HG02885 (cell line): ENCODE data around the gene PMS2.
"Not testable (repeated sequence)": the region's sequence is repeated elsewhere in the genome, so short reads cannot be mapped to it uniquely, and the experiment has no call there.

Experiments used
- ATAC-seq: cut with Tn5 transposase; IDR thresholded peaks from one replicate; pipeline ENCODE4 v1.9.1; 2021; ENCODE audit warnings: mild to moderate bottlenecking; ENCODE audit not compliant: unreplicated experiment, poor library complexity

The PMS2 gene

GRCh38 chr7:6008668-6009611, at the start of gene PMS2, which contains the start of gene AIMP2:
Gene PMS2, minus strand, starts transcription at chr7:6009049. Its CDS starts 30 bp downstream, at chr7:6009019.
Gene AIMP2, plus strand, starts transcription at chr7:6009272. Its CDS starts 92 bp downstream, at chr7:6009364.
- ATAC-seq, result peak; percentile 94

- no peak for ATAC-seq
Observed at GRCh38 chr7:6057316-6058129, 48.7 kb upstream of the PMS2 start.

GRCh38 chr7:6056616-6057015, 47.8 kb upstream of the PMS2 start:
- ATAC-seq, result no peak

GRCh38 chr7:6051185-6051584, 42.3 kb upstream of the PMS2 start:
- ATAC-seq, result not testable (repeated sequence)

- ATAC-seq, result no peak
Observed at GRCh38 chr7:6049780-6050179, 40.9 kb upstream of the PMS2 start.

GRCh38 chr7:6035686-6036085, 26.8 kb upstream of the PMS2 start:
- ATAC-seq, result no peak

GRCh38 chr7:6035165-6035564, 26.3 kb upstream of the PMS2 start:
- no peak for ATAC-seq

- no peak for ATAC-seq
Observed at GRCh38 chr7:6032641-6033040, 23.8 kb upstream of the PMS2 start.

GRCh38 chr7:6032167-6032566, 23.3 kb upstream of the PMS2 start:
- ATAC-seq, result no peak

- no peak for ATAC-seq
Observed at GRCh38 chr7:6031567-6031966, 22.7 kb upstream of the PMS2 start.

- ATAC-seq, result no peak
Observed at GRCh38 chr7:6030988-6031387, 22.1 kb upstream of the PMS2 start, which contains the start of gene ANKRD61. Gene ANKRD61, plus strand, starts transcription at chr7:6031376. Its CDS starts 0 bp downstream, at chr7:6031376.

- ATAC-seq, result no peak
Observed at GRCh38 chr7:6028563-6028962, 19.7 kb upstream of the PMS2 start.

GRCh38 chr7:6027806-6028365, 19.0 kb upstream of the PMS2 start:
- no peak for ATAC-seq

GRCh38 chr7:6026820-6027311, 18.0 kb upstream of the PMS2 start:
- ATAC-seq, result no peak

GRCh38 chr7:6026011-6026819, 17.4 kb upstream of the PMS2 start:
- ATAC-seq, result peak; percentile 72

GRCh38 chr7:6023974-6024435, 15.2 kb upstream of the PMS2 start:
- ATAC-seq, result no peak

- ATAC-seq, result no peak
Observed at GRCh38 chr7:6022707-6023106, 13.9 kb upstream of the PMS2 start.

GRCh38 chr7:6020371-6021286, 11.8 kb upstream of the PMS2 start:
- ATAC-seq, result no peak

- no peak for ATAC-seq
Observed at GRCh38 chr7:6016653-6016966, 7.8 kb upstream of the PMS2 start.
